Tibial nerve (tissue), 4 donors: Measurements from ENCODE around the gene RGS2. TPM values are rescaled to one million over a fixed set of nuclear protein-coding genes. Genes with fewer than 3 reads are reported as not detected.

Experiments used
- DNase-seq, 2 donors: peaks; one replicate each; pipeline ENCODE4 v3.0.0-alpha.2; 2019; ENCODE audit warnings: low spot score in 2 of 2
- H3K27ac ChIP-seq, 4 donors: fragments of 200-600 bp; sonication (generic) in 3 of 4; one replicate each; pipeline ENCODE4 v1.5.1; 2017 to 2019; ENCODE audit warnings: mild to moderate bottlenecking in 1 of 4
- H3K27me3 ChIP-seq, 2 donors: fragments of 200-600 bp; sonication (generic) in 1 of 2; one replicate each; pipeline versions ENCODE4 v1.5.1 to v1.6.0; 2017 to 2019
- H3K36me3 ChIP-seq, 3 donors: fragments of 200-600 bp; sonication (generic); one replicate each; pipeline ENCODE4 v1.5.1; 2018 to 2019
- H3K4me1 ChIP-seq, 4 donors: fragments of 200-600 bp; sonication (generic) in 3 of 4; one replicate each; pipeline ENCODE4 v1.5.1; 2017 to 2019
- H3K4me3 ChIP-seq, 4 donors: fragments of 200-600 bp; sonication (generic) in 3 of 4; one replicate each; pipeline ENCODE4 v1.5.1; 2017 to 2019; ENCODE audit warnings: mild to moderate bottlenecking in 1 of 4, moderate library complexity in 1 of 4
- H3K9me3 ChIP-seq, 4 donors: fragments of 200-600 bp; sonication (generic) in 3 of 4; one replicate each; pipeline ENCODE4 v1.5.1; 2017 to 2019
- CTCF ChIP-seq, 5 experiments: fragments of 200-600 bp in 3 of 5; fragments of 450-650 bp in 2 of 5; sonication (generic) in 3 of 5; IDR thresholded peaks; one replicate each; pipeline ENCODE4 v1.5.1; 2016 to 2019; ENCODE audit warnings: antibody characterized with exemption in 5 of 5, mild to moderate bottlenecking in 3 of 5, moderate library complexity in 2 of 5
- EP300 ChIP-seq, 2 donors: sonication (generic); formaldehyde crosslinking; IDR thresholded peaks; one replicate each; pipeline ENCODE4 v1.6.1; 2017; ENCODE audit warnings: antibody characterized with exemption in 2 of 2, mild to moderate bottlenecking in 1 of 2
- POLR2A ChIP-seq, 2 donors: fragments of 450-650 bp; IDR thresholded peaks; one replicate each; pipeline ENCODE4 v1.6.1; 2017; ENCODE audit warnings: antibody characterized with exemption in 2 of 2, mild to moderate bottlenecking in 2 of 2, moderate library complexity in 2 of 2
- WGBS, 2 donors: methylation state at CpG; one replicate each; pipeline ENCODE4 v1.1.5; 2018; 5-methylcytosine and 5-hydroxymethylcytosine counted together
- total RNA-seq, 4 donors: library from RNA; depleted of rRNA; stranded (reverse); fragments of >200 nt; gene quantifications; one replicate each; pipeline ENCODE4 v1.1.0, GENCODE V29; 2016

Gene RGS2
- total RNA-seq, 4 donors from 2014 or later: 15.0 to 38.6 (median 31.1) TPM

GRCh38 chr1:192839162-192840066, 30.6 kb downstream of the RGS2 start:
- Histone ChIP-seq H3K27ac (no peak overlapping the region), H3K9me3 (no peaks in the 10 kb centered on the region), H3K4me3 (no peak overlapping the region), H3K27me3 (no peaks in the 10 kb centered on the region), H3K4me1 (peaks cover 0 to 1% (median 0%) of the 10 kb centered on the region in 4 donors), H3K36me3 (no peaks in the 10 kb centered on the region)
- TF ChIP-seq POLR2A (IDR thresholded peaks at IDR 0.05) (no peak), CTCF (IDR thresholded peaks at IDR 0.05) (no peak), EP300 (IDR thresholded peaks at IDR 0.05) (no peak)
- DNase-seq: no peak
- WGBS, 2 donors: 77 to 79% methylated on average over 9 of the region's 9 CpGs

- Histone ChIP-seq H3K9me3 (no peaks in the 10 kb centered on the region), H3K36me3 (no peaks in the 10 kb centered on the region), H3K4me1 (no peaks in the 10 kb centered on the region), H3K27ac (no peak overlapping the region), H3K4me3 (no peak overlapping the region), H3K27me3 (no peaks in the 10 kb centered on the region)
- TF ChIP-seq EP300 (IDR thresholded peaks at IDR 0.05): no peak
- TF ChIP-seq POLR2A (IDR thresholded peaks at IDR 0.05): no peak
- TF ChIP-seq CTCF (IDR thresholded peaks at IDR 0.05): no peak
- DNase-seq: no peak
- WGBS, 2 donors: 48 to 61% methylated on average over 1 of the region's 1 CpG
Observed at GRCh38 chr1:192844360-192844759, 35.5 kb downstream of the RGS2 start.

- H3K36me3 ChIP-seq: no peaks in the 10 kb centered on the region
- TF ChIP-seq EP300 (IDR thresholded peaks at IDR 0.05) (no peak), POLR2A (IDR thresholded peaks at IDR 0.05) (no peak), CTCF (IDR thresholded peaks at IDR 0.05) (no peak)
- H3K27ac ChIP-seq: no peak overlapping the region
- DNase-seq: no peak
- no peak overlapping the region for H3K4me3 ChIP-seq
- no peaks in the 10 kb centered on the region for H3K4me1 ChIP-seq
- WGBS, 2 donors: 62 to 81% methylated on average over 2 of the region's 2 CpGs
- H3K9me3 ChIP-seq: no peaks in the 10 kb centered on the region
- no peaks in the 10 kb centered on the region for H3K27me3 ChIP-seq
Observed at GRCh38 chr1:192846950-192847349, 38.1 kb downstream of the RGS2 start.

GRCh38 chr1:192849011-192849410, 40.2 kb downstream of the RGS2 start:
- Histone ChIP-seq H3K4me3 (no peak overlapping the region), H3K9me3 (no peaks in the 10 kb centered on the region), H3K36me3 (no peaks in the 10 kb centered on the region), H3K4me1 (no peaks in the 10 kb centered on the region), H3K27me3 (no peaks in the 10 kb centered on the region), H3K27ac (no peak overlapping the region)
- no peak for DNase-seq
- no peak for TF ChIP-seq CTCF (IDR thresholded peaks at IDR 0.05)
- no peak for TF ChIP-seq POLR2A (IDR thresholded peaks at IDR 0.05)
- no peak for TF ChIP-seq EP300 (IDR thresholded peaks at IDR 0.05)
- WGBS, 2 donors: 40 to 49% methylated on average over 1 of the region's 1 CpG

GRCh38 chr1:192849442-192849841, 40.6 kb downstream of the RGS2 start:
- H3K4me1 ChIP-seq: no peaks in the 10 kb centered on the region
- H3K4me3 ChIP-seq: no peak overlapping the region
- no peaks in the 10 kb centered on the region for H3K9me3 ChIP-seq
- TF ChIP-seq EP300 (IDR thresholded peaks at IDR 0.05): no peak
- no peak for TF ChIP-seq CTCF (IDR thresholded peaks at IDR 0.05)
- no peak for TF ChIP-seq POLR2A (IDR thresholded peaks at IDR 0.05)
- H3K27ac ChIP-seq: no peak overlapping the region
- no peaks in the 10 kb centered on the region for H3K27me3 ChIP-seq
- WGBS, 2 donors: 75 to 93% methylated on average over 3 of the region's 3 CpGs
- no peak for DNase-seq
- H3K36me3 ChIP-seq: no peaks in the 10 kb centered on the region
